Skeletal muscle tissue (tissue), 4 donors: ENCODE measurements around the gene HELB. TPM values are rescaled to one million over a fixed set of nuclear protein-coding genes. Genes with fewer than 3 reads are reported as not detected.

ENCODE experiments used
- H3K27ac ChIP-seq: one replicate; pipeline ENCODE4 v1.7.0; 2013; ENCODE audit warnings: mild to moderate bottlenecking, low read depth, low read length, inconsistent platforms
- H3K27me3 ChIP-seq, 3 donors: one replicate each; pipeline ENCODE4 v1.7.0; 2013; ENCODE audit warnings: low read length in 3 of 3; ENCODE audit not compliant: control insufficient read depth in 3 of 3, insufficient read depth in 3 of 3
- H3K36me3 ChIP-seq, 3 donors: one replicate each; pipeline ENCODE4 v1.7.0; 2013; ENCODE audit warnings: low read length in 3 of 3; ENCODE audit not compliant: control insufficient read depth in 3 of 3, insufficient read depth in 3 of 3
- H3K4me1 ChIP-seq, 3 donors: one replicate each; pipeline ENCODE4 v1.7.0; 2013; ENCODE audit warnings: low read length in 3 of 3, mild to moderate bottlenecking in 3 of 3; ENCODE audit not compliant: control insufficient read depth in 3 of 3, insufficient read depth in 3 of 3
- H3K4me3 ChIP-seq, 3 donors: one replicate each; pipeline ENCODE4 v1.7.0; 2013; ENCODE audit warnings: low read length in 3 of 3
- H3K9ac ChIP-seq, 3 donors: one replicate each; pipeline ENCODE4 v1.7.0; 2013; ENCODE audit warnings: low read length in 3 of 3, mild to moderate bottlenecking in 3 of 3, moderate library complexity in 2 of 3, low read depth in 1 of 3
- H3K9me3 ChIP-seq, 3 donors: one replicate each; pipeline ENCODE4 v1.7.0; 2013; ENCODE audit warnings: low read length in 3 of 3; ENCODE audit not compliant: control insufficient read depth in 3 of 3
- total RNA-seq: library from RNA; depleted of rRNA; stranded (reverse); fragments of >200 nt; gene quantifications from one replicate; pipeline ENCODE4 v1.2.3, GENCODE V29; 2014
- donor health status: Osteomylitis.

Gene HELB
- total RNA-seq, 1 donor from 2014 or later, result 2.6 TPM

- no peak overlapping the region for H3K9ac ChIP-seq
- peaks cover 0 to 9% (median 3%) of the 10 kb centered on the region in 3 donors for H3K9me3 ChIP-seq
- H3K27ac ChIP-seq, result no peak overlapping the region
- no peaks in the 10 kb centered on the region for H3K27me3 ChIP-seq
- H3K36me3 ChIP-seq, result peaks cover 3 to 7% (median 3%) of the 10 kb centered on the region in 3 donors
- H3K4me3 ChIP-seq, result no peak overlapping the region
- no peaks in the 10 kb centered on the region for H3K4me1 ChIP-seq
These were observed 43.7 kb downstream of the HELB start for GRCh38 chr12:66345956-66346355.

- no peak overlapping the region for H3K4me3 ChIP-seq
- H3K27ac ChIP-seq, result no peak overlapping the region
- H3K9ac ChIP-seq, result no peak overlapping the region
- H3K9me3 ChIP-seq, result no peaks in the 10 kb centered on the region
- H3K4me1 ChIP-seq, result no peaks in the 10 kb centered on the region
- H3K36me3 ChIP-seq, result no peaks in the 10 kb centered on the region
- no peaks in the 10 kb centered on the region for H3K27me3 ChIP-seq
These were observed 49.0 kb downstream of the HELB start for GRCh38 chr12:66351301-66351700.

- no peaks in the 10 kb centered on the region for H3K4me1 ChIP-seq
- H3K27me3 ChIP-seq, result no peaks in the 10 kb centered on the region
- no peak overlapping the region for H3K4me3 ChIP-seq
- no peaks in the 10 kb centered on the region for H3K9me3 ChIP-seq
- no peak overlapping the region for H3K27ac ChIP-seq
- H3K9ac ChIP-seq, result no peak overlapping the region
- no peaks in the 10 kb centered on the region for H3K36me3 ChIP-seq
These were observed 49.9 kb downstream of the HELB start for GRCh38 chr12:66352197-66352596.

GRCh38 chr12:66352899-66353298 lies 50.6 kb downstream of the HELB start:
- Histone ChIP-seq H3K4me3 (no peak overlapping the region), H3K36me3 (no peaks in the 10 kb centered on the region), H3K9ac (no peak overlapping the region), H3K9me3 (no peaks in the 10 kb centered on the region), H3K27me3 (no peaks in the 10 kb centered on the region), H3K4me1 (no peaks in the 10 kb centered on the region), H3K27ac (no peak overlapping the region)

- Histone ChIP-seq H3K4me3 (no peak overlapping the region), H3K27me3 (no peaks in the 10 kb centered on the region), H3K4me1 (no peaks in the 10 kb centered on the region), H3K9ac (no peak overlapping the region), H3K9me3 (no peaks in the 10 kb centered on the region), H3K36me3 (no peaks in the 10 kb centered on the region), H3K27ac (no peak overlapping the region)
These were observed 52.0 kb downstream of the HELB start for GRCh38 chr12:66354291-66354690.

GRCh38 chr12:66359300-66359699 lies 57.0 kb downstream of the HELB start:
- H3K4me1 ChIP-seq, result no peaks in the 10 kb centered on the region
- no peak overlapping the region for H3K4me3 ChIP-seq
- H3K27ac ChIP-seq, result no peak overlapping the region
- no peaks in the 10 kb centered on the region for H3K36me3 ChIP-seq
- no peaks in the 10 kb centered on the region for H3K9me3 ChIP-seq
- H3K27me3 ChIP-seq, result no peaks in the 10 kb centered on the region
- no peak overlapping the region for H3K9ac ChIP-seq

GRCh38 chr12:66361703-66362102 lies 59.4 kb downstream of the HELB start:
- H3K4me1 ChIP-seq, result no peaks in the 10 kb centered on the region
- H3K9ac ChIP-seq, result no peak overlapping the region
- H3K9me3 ChIP-seq, result no peaks in the 10 kb centered on the region
- no peaks in the 10 kb centered on the region for H3K27me3 ChIP-seq
- H3K27ac ChIP-seq, result no peak overlapping the region
- H3K36me3 ChIP-seq, result no peaks in the 10 kb centered on the region
- no peak overlapping the region for H3K4me3 ChIP-seq

- Histone ChIP-seq H3K36me3 (no peaks in the 10 kb centered on the region), H3K27me3 (no peaks in the 10 kb centered on the region), H3K9ac (no peak overlapping the region), H3K9me3 (no peaks in the 10 kb centered on the region), H3K4me3 (no peak overlapping the region), H3K4me1 (no peaks in the 10 kb centered on the region), H3K27ac (no peak overlapping the region)
These were observed 63.6 kb downstream of the HELB start for GRCh38 chr12:66365718-66366490.

GRCh38 chr12:66367015-66367667 lies 64.8 kb downstream of the HELB start:
- Histone ChIP-seq H3K9ac (no peak overlapping the region), H3K27ac (no peak overlapping the region), H3K36me3 (no peaks in the 10 kb centered on the region), H3K27me3 (no peaks in the 10 kb centered on the region), H3K4me3 (no peak overlapping the region), H3K4me1 (no peaks in the 10 kb centered on the region), H3K9me3 (no peaks in the 10 kb centered on the region)

GRCh38 chr12:66371982-66372381 lies 69.7 kb downstream of the HELB start:
- no peaks in the 10 kb centered on the region for H3K36me3 ChIP-seq
- no peaks in the 10 kb centered on the region for H3K9me3 ChIP-seq
- no peak overlapping the region for H3K9ac ChIP-seq
- H3K27me3 ChIP-seq, result no peaks in the 10 kb centered on the region
- no peak overlapping the region for H3K27ac ChIP-seq
- no peak overlapping the region for H3K4me3 ChIP-seq
- H3K4me1 ChIP-seq, result no peaks in the 10 kb centered on the region
